ENCODE measurements around the gene NCOA7.

DNA sequence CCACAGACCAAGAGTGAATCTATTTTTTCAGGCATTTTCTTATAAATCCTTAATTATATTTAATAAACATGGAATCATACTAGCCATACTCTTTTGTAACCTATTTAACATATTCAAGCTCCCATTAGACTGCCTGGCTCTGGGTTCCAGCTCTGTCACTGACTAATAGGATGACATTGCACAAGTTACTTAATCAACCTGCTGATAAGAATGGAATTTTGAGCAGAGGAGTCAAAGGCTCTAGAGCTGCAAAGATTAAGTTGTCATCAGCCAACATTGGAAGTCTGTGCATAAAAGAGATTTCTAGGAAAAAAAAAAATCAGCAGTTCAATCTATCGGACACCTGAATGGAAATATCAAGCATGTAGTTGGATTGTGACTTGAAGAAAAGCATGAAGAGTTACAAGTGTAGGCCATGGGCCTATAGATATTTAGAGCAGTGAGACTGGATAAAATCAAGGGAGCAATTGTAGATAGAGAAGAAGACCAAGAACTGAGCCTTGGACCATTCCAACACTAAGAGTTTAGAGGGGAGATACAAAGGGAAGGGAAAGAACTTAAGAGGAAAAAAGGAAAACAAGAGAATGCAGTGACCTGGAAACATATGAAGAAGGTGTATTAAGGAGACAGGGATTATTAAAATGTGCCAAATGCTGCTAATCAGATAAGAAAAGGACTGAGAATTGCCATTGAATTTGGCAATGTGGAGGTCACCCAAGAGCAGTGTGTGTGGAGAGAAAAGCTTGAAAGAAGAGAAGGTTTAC lies 154.8 kb downstream of the NCOA7 start:
- TF ChIP-seq, protein P1, sequence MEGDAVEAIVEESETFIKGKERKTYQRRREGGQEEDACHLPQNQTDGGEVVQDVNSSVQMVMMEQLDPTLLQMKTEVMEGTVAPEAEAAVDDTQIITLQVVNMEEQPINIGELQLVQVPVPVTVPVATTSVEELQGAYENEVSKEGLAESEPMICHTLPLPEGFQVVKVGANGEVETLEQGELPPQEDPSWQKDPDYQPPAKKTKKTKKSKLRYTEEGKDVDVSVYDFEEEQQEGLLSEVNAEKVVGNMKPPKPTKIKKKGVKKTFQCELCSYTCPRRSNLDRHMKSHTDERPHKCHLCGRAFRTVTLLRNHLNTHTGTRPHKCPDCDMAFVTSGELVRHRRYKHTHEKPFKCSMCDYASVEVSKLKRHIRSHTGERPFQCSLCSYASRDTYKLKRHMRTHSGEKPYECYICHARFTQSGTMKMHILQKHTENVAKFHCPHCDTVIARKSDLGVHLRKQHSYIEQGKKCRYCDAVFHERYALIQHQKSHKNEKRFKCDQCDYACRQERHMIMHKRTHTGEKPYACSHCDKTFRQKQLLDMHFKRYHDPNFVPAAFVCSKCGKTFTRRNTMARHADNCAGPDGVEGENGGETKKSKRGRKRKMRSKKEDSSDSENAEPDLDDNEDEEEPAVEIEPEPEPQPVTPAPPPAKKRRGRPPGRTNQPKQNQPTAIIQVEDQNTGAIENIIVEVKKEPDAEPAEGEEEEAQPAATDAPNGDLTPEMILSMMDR (IDR thresholded peaks at IDR 0.05): no peak
- TF ChIP-seq, protein P2, sequence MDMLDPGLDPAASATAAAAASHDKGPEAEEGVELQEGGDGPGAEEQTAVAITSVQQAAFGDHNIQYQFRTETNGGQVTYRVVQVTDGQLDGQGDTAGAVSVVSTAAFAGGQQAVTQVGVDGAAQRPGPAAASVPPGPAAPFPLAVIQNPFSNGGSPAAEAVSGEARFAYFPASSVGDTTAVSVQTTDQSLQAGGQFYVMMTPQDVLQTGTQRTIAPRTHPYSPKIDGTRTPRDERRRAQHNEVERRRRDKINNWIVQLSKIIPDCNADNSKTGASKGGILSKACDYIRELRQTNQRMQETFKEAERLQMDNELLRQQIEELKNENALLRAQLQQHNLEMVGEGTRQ (IDR thresholded peaks at IDR 0.05; ENCODE audit: borderline replicate concordance, low read depth, low read length): no peak
- TF ChIP-seq POLR2AphosphoS5 (IDR thresholded peaks at IDR 0.05; ENCODE audit: low read depth, low read length) (no peak), YY1 (IDR thresholded peaks at IDR 0.05; ENCODE audit: low read depth) (no peak), TAF1 (IDR thresholded peaks at IDR 0.05; ENCODE audit: borderline replicate concordance, low read depth, low read length) (no peak), RAD21 (IDR thresholded peaks at IDR 0.05; ENCODE audit: low read length) (no peak), EZH2phosphoT487 (IDR thresholded peaks at IDR 0.05; ENCODE audit: borderline replicate concordance, low read depth) (no peak), SIN3A (IDR thresholded peaks at IDR 0.05; ENCODE audit: borderline replicate concordance, low read depth, low read length) (no peak), RFX5 (IDR thresholded peaks at IDR 0.05; ENCODE audit: low read length) (no peak)

All from SK-N-SH (cell line).